ENCODE measurements around the gene PLA2R1. TPM values are rescaled to one million over a fixed set of nuclear protein-coding genes. Genes with fewer than 3 reads are reported as not detected.

Gene PLA2R1
- total RNA-seq, 2 experiments from 2014 or later = not detected

DNA sequence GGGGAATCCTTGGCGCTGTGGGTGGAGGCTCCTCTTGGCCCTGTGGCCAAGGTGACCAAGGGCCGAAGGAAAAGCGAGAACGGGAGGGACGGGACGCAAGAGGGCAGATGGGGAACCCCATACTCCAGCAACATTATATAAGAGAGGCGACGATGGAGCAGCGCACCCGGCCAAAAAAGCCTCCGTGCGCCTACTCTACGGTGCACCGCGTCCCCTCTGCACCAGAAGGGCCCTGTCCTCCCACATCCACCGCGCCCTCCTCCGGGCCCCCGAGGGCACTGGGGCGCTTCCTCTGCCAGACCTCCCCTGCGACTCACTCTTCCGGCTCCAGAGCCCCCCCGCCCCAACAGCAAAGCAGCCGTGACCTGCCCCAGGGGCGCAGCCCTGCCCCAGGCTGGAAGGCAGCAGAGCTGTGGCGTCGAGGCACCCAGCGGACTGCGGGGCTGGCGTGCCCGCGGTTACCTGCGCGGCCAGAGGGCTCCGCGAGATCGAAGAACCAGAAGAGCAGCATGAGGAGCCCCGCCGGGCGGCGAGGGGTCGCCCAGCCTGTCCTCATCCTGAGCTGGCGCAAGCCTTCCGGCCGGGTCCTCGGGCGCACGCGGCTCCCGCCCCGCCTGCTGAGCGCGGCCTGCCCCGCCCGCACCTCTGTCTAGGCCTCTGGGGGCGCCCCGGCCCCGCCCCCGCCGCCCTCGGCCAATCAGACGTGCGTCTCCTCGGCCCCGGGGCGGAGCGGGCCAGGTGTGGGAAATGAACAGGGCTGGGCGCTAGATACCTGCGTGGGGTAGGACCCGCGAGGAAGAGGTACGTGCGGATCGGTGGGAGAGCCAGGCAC is 158.1 kb downstream of the PLA2R1 start, which contains the start of gene LY75:
TSS of gene LY75 (minus strand) at position 630 of the 832 bp plus-strand sequence.
- ChIA-PET POLR2A (interaction anchor here (0.6 to 2.0 kb wide), 5 partner anchors 9 to 536 kb away, joined by 3 to 8 read pairs (median 6); no protein-coding TSS in a partner anchor), CTCF (interaction anchor here (1.0 to 1.4 kb wide), 3 partner anchors 9 to 29 kb away, joined by 3 to 4 read pairs (median 4); no protein-coding TSS in a partner anchor)

GRCh38 chr2:159903443-159904126 is 158.8 kb downstream of the PLA2R1 start:
- ChIA-PET CTCF (no interaction called here), POLR2A (interaction anchor here (0.6 to 2.0 kb wide), 5 partner anchors 8 to 51 kb away, joined by 3 to 8 read pairs (median 6); no protein-coding TSS in a partner anchor)

DNA sequence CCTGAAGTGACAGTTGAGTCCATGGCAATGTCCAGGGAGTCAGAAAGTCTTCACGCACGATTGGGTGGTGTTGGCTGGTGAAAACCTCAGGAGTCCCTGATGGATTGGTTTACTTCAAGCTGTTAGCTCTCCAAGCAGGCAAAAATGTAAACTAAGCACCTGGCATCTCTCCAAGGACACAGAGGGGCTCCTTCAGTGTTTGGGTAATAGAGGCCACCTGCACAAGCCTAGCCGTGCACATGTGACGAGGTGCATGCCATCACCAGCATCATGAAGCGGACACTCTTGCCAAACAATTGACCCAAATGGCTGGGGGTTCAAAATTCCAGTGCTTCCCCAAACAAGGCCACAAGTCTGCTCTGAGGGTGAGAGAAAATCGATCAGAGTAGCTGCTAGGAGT is 159.7 kb downstream of the PLA2R1 start:
- CTCF ChIA-PET = no interaction called here

DNA sequence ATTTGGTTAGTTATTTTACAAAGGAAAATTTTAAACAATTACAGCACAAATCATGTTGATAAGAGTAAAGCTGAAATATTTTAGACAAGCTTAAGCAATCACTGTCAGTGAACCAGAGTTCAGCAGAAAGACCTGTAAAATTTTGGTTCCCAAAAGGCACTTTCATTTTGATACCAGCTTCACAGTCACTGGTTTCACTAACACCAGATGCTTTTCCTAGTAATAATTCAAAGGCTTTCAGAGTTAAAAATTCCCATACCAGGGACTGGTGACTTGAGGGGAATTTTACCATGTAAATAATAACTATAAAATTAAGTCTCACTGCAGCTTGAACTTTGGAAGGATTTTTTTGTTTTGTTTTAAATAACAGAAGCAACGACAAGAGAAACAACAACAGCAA is 162.1 kb downstream of the PLA2R1 start:
- POLR2A ChIA-PET = no interaction called here

More for the DNA sequence above, 159.7 kb downstream of the PLA2R1 start:
- POLR2A ChIA-PET = no interaction called here

GRCh38 chr2:159898441-159898840 is 164.0 kb downstream of the PLA2R1 start:
- POLR2A ChIA-PET = no interaction called here
- CTCF ChIA-PET = no interaction called here

More for the DNA sequence above, 162.1 kb downstream of the PLA2R1 start:
- CTCF ChIA-PET = no interaction called here

- POLR2A ChIA-PET = no interaction called here
- CTCF ChIA-PET = no interaction called here
These were observed 164.7 kb downstream of the PLA2R1 start for GRCh38 chr2:159897720-159898119.

GRCh38 chr2:159897081-159897480 is 165.3 kb downstream of the PLA2R1 start:
- CTCF ChIA-PET = no interaction called here
- POLR2A ChIA-PET = no interaction called here

DNA sequence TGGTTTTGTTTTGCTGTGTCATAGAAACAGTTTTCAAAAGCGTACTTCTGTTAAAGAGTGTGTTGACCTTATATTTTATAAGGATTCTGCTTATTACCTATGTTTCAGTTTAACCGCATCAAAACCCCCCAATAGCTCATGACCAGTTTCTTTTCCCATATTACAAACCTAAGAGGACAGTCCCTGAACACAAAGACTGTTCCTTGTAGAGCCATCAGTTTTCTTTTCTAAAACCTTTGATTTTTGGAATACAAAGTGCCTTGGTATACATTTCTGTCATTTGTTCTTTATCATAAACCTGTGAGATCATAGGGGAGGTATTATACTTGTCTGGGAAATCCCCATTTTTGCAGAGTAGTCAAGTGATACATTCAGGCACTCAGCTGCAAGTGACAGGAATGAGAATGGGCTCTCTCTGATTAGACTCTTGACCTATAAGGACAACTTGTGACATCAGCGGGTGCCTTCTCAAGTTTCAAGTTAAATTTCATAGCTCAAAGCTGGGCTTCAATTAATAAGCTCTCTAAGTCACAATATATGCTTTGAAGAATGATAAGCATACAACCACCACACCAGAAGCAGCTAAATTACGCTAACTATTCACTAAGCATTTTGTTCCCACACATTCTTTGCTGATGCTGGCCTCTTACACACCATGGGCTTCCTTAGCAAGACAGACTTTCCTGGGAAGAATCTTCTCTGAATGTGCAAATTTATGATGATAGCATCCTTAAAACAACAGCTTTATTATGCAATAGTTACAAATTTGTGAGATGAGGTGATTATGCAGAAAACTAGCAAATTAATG is 167.0 kb downstream of the PLA2R1 start:
- CTCF ChIA-PET = interaction anchor here (0.8 to 1.0 kb wide), 3 partner anchors 10 to 26 kb away, joined by 3 to 4 read pairs (median 3); partner anchors contain the start of gene LY75
- POLR2A ChIA-PET = interaction anchor here (0.8 to 1.6 kb wide), 4 partner anchors 8 to 183 kb away, joined by 3 to 8 read pairs (median 4); partner anchors contain the start of genes LY75 and MARCHF7

DNA sequence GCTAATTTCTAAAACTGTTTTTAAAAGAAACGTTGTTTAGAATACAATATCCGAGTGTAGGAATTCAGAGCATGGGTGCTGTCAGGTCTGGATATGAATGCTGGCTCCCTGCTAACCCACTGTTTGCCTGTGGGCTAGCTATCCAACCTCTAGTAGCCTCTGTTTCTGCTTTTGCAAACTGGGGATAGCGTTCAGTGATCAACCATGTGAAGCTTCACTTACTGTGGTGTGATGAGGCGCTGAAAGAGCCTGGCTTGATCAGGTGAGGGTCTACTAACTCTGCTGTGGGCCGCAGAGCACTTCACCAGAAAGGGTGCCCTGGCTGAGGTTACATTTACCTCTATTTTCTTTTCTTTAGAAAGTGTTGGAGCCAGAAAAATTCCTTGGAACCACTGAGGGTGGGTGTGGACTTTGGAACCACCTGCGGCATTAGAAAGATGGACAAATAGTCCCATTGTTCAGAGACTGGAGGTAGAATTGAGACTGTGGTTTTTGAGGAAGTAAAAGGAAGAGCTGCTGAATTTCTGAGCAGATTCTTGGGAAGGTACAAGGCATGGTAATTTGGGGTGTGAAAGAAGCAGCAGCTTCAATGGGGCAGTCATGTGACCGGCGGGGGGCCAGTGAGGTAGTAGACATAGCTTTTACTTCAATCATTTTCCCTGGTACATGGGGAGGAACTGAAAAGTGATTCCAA is 168.1 kb downstream of the PLA2R1 start:
- CTCF ChIA-PET = interaction anchor here (0.8 kb wide), 1 partner anchor 12 kb away, joined by 3 read pairs; no protein-coding TSS in a partner anchor
- POLR2A ChIA-PET = interaction anchor here (0.6 to 1.3 kb wide), 3 partner anchors 10 to 182 kb away, joined by 3 to 11 read pairs (median 8); partner anchors contain the start of genes LY75 and MARCHF7

DNA sequence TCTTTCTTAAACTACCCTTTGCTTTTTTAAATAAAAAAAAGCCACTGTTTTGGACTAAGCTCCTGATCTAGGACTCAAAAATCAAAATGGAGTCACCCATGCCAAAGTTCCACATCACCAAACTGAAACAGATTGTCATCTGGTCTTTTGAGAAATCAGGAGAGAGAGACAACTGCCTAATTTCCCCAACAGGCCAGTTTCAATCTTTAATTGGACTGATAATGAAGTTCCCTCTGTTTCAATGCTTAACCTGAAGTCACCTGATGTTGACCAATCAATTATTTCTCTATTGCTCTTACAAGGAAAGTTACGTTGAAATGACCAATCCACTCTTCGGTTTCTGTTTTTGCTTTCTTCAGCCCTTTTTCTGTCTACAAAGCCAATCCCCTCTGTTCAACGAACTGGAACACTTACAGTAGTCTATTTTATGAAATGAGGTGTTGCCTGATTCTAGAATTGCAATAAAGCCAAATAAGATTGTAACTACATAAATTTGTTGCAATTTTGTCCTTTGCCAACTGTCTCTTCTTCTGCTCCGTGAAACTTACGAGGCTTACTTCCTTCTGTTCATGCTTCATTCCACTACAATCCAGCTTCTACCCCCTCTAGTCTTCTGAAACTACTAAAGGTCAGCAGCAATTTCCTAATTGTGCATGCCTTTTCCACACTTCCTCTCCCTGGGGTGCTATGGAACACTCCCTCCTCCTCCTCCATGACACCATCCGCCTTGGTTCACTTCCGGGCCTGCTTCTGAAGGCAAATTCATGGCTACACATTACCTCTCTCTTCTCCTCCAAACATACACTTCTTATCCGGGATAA is 169.2 kb downstream of the PLA2R1 start:
- ChIA-PET CTCF (no interaction called here), POLR2A (no interaction called here)

DNA sequence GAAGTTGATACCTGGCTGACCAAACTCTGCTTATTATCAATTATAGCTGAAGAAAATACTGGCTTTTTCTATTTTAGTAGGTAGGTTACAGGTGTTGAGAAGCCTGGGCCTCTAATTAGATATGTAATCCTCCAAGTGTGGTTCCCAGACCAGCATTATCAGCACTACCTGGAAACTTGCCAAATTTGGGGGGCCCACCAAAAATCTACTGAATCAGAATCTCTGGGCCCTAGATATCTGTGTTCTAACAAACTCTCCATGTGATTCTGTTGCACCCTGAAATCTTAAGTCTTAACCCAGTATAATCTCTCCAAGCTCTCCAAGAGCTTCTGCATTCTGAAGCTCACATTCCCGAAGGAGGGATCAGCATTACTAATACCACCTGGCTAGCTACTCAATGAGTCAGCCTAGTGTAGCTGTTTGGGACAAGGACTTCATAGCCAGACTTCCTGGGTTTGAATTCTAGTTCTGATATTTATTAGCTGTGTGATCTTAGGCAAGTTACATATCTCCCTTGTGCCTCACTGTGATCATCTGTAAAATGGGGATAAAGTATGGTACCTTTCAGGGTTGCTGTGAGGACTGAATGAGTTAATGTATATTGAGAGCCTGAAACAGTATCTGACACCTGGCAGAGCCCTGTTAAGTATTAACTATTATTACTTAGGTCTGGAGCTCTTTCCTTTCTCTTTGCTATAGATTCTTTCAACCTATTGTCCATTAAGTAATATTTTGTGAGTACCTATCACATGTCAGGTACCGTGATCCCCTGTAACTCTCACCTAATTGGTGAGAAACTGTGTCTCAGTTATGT is 170.3 kb downstream of the PLA2R1 start:
- ChIA-PET CTCF (no interaction called here), POLR2A (no interaction called here)

DNA sequence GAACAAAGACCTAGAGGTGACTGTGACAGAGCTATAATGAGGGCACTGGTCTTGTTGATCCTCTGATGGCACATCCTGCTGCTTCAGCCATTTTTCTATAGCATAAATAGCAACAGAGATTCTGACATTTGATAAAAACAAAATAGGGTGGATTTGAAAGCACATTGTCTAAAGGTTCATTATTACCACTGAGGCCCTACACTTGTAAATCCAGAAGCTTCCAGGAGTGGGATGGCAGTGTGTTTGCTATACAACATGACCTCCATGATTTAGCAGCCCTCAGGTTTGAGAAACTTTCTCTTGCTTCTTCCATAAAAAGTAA is 171.2 kb downstream of the PLA2R1 start:
- POLR2A ChIA-PET = no interaction called here
- CTCF ChIA-PET = interaction anchor here (1.2 kb wide), 1 partner anchor 8 kb away, joined by 3 read pairs; no protein-coding TSS in a partner anchor

GRCh38 chr2:159890551-159891266 is 171.7 kb downstream of the PLA2R1 start:
- CTCF ChIA-PET = interaction anchor here (1.2 kb wide), 1 partner anchor 8 kb away, joined by 3 read pairs; no protein-coding TSS in a partner anchor
- POLR2A ChIA-PET = no interaction called here

- CTCF ChIA-PET = interaction anchor here (0.7 kb wide), 1 partner anchor 13 kb away, joined by 3 read pairs; no protein-coding TSS in a partner anchor
- POLR2A ChIA-PET = no interaction called here
These were observed 180.2 kb downstream of the PLA2R1 start for GRCh38 chr2:159882130-159882745.
